Neural progenitor cell (in vitro differentiated cells): Measurements from ENCODE around the gene SMARCD3. TPM values are rescaled to one million over a fixed set of nuclear protein-coding genes. Genes with fewer than 3 reads are reported as not detected.
A peak's percentile ranks its signal among the peaks of the same experiment; 100 is the strongest.

Source experiments
- DNase-seq: peaks from one replicate; pipeline ENCODE4 v3.0.0-alpha.2; 2016; ENCODE audit warnings: low spot score
- H2AFZ ChIP-seq: fragments of 200-600 bp; sonication (generic); replicated peaks from 2 replicates; pipeline ENCODE4 v1.6.1; 2016; ENCODE audit warnings: antibody characterized with exemption
- H3F3A ChIP-seq: fragments of 200-600 bp; sonication (generic); 2 replicates; pipeline ENCODE4 v1.6.1; 2016; ENCODE audit warnings: antibody characterized with exemption, low read depth
- H3K27ac ChIP-seq: fragments of 200-600 bp; sonication (generic); 2 replicates; pipeline ENCODE4 v1.5.1; 2016; ENCODE audit warnings: mild to moderate bottlenecking
- H3K27me3 ChIP-seq: fragments of 200-600 bp; sonication (generic); 2 replicates; pipeline ENCODE4 v1.6.1; 2016; ENCODE audit warnings: mild to moderate bottlenecking, moderate library complexity
- H3K36me3 ChIP-seq: fragments of 200-600 bp; sonication (generic); 2 replicates; pipeline ENCODE4 v1.5.1; 2016
- H3K4me1 ChIP-seq: fragments of 200-600 bp; sonication (generic); 2 replicates; pipeline ENCODE4 v1.6.1; 2016; ENCODE audit warnings: mixed run types
- H3K4me2 ChIP-seq: fragments of 200-600 bp; sonication (generic); 2 replicates; pipeline ENCODE4 v1.6.1; 2016
- H3K4me3 ChIP-seq: fragments of 200-600 bp; sonication (generic); 2 replicates; pipeline ENCODE4 v1.5.1; 2016
- H3K79me2 ChIP-seq: fragments of 200-600 bp; sonication (generic); 2 replicates; pipeline ENCODE4 v1.6.1; 2016; ENCODE audit warnings: low read depth
- H3K9ac ChIP-seq: fragments of 200-600 bp; sonication (generic); 2 replicates; pipeline ENCODE4 v1.6.1; 2016
- H3K9me3 ChIP-seq: fragments of 200-600 bp; sonication (generic); 2 replicates; pipeline ENCODE4 v1.5.1; 2016; ENCODE audit warnings: low read depth
- H4K20me1 ChIP-seq: fragments of 200-600 bp; sonication (generic); 2 replicates; pipeline ENCODE4 v1.6.1; 2016; ENCODE audit warnings: low read depth
- H3K27ac Mint-ChIP-seq: 3 replicates; pipeline ENCODE4 v1.8.0; 2021; ENCODE audit warnings: mixed read lengths
- H3K27me3 Mint-ChIP-seq: 2 replicates; pipeline ENCODE4 v1.8.0; 2022; ENCODE audit warnings: low read depth, mild to moderate bottlenecking, inconsistent platforms, moderate library complexity, mixed read lengths; ENCODE audit not compliant: insufficient read depth
- H3K36me3 Mint-ChIP-seq: 3 replicates; pipeline ENCODE4 v1.8.0; 2021; ENCODE audit warnings: mixed read lengths
- H3K4me1 Mint-ChIP-seq: 3 replicates; pipeline ENCODE4 v1.8.0; 2021; ENCODE audit warnings: mixed read lengths
- H3K4me3 Mint-ChIP-seq: 3 replicates; pipeline ENCODE4 v1.8.0; 2021; ENCODE audit warnings: mild to moderate bottlenecking, moderate library complexity, mixed read lengths
- H3K9me3 Mint-ChIP-seq: 3 replicates; pipeline ENCODE4 v1.8.0; 2020; ENCODE audit warnings: mixed read lengths
- CTCF ChIP-seq: fragments of 200-600 bp; sonication (generic); IDR thresholded peaks from 2 replicates; pipeline ENCODE4 v1.5.1; 2017; ENCODE audit warnings: antibody characterized with exemption, mild to moderate bottlenecking
- EZH2 ChIP-seq: fragments of 200-600 bp; sonication (generic); IDR thresholded peaks from 2 replicates; pipeline ENCODE4 v1.6.1; 2017; ENCODE audit warnings: antibody characterized with exemption, mild to moderate bottlenecking, moderate library complexity
- EZH2phosphoT487 ChIP-seq: fragments of 200-600 bp; sonication (generic); IDR thresholded peaks from 2 replicates; pipeline ENCODE4 v1.6.1; 2017; ENCODE audit warnings: antibody characterized with exemption
- total RNA-seq: library from RNA; depleted of rRNA; stranded (reverse); fragments of >200 nt; gene quantifications from 2 replicates; pipeline ENCODE4 v1.2.3, GENCODE V29; 2015; ENCODE audit warnings: low replicate concordance

SMARCD3 gene
- total RNA-seq, 1 donor from 2014 or later, result 11.0 TPM

GRCh38 chr7:151280388-151281019 lies 32.0 kb upstream of the SMARCD3 start:
- Histone ChIP-seq H3K4me3 (no peak overlapping the region), H3K9me3 (no peaks in the 10 kb centered on the region), H3K4me2 (no peak overlapping the region), H4K20me1 (no peaks in the 10 kb centered on the region), H2AFZ (no peak overlapping the region), H3K36me3 (no peaks in the 10 kb centered on the region), H3F3A (no peaks in the 10 kb centered on the region), H3K79me2 (no peaks in the 10 kb centered on the region), H3K9ac (no peak overlapping the region), H3K4me1 (no peaks in the 10 kb centered on the region), H3K27ac (no peak overlapping the region), H3K27me3 (peaks cover 48% of the 10 kb centered on the region)
- Mint-ChIP-seq H3K4me3 (no peak overlapping the region), H3K4me1 (peaks cover 23% of the 10 kb centered on the region), H3K36me3 (no peaks in the 10 kb centered on the region), H3K27me3 (peaks cover 6% of the 10 kb centered on the region), H3K9me3 (no peaks in the 10 kb centered on the region), H3K27ac (no peak overlapping the region)
- no peak for DNase-seq
- TF ChIP-seq EZH2phosphoT487, result no peak
- TF ChIP-seq CTCF, result no peak
- TF ChIP-seq EZH2, result no peak

GRCh38 chr7:151279868-151280267 lies 31.4 kb upstream of the SMARCD3 start:
- TF ChIP-seq EZH2 (no peak), CTCF (no peak), EZH2phosphoT487 (no peak)
- no peaks in the 10 kb centered on the region for H3K36me3 Mint-ChIP-seq
- no peak overlapping the region for H3K27ac Mint-ChIP-seq

GRCh38 chr7:151278949-151279348 lies 30.5 kb upstream of the SMARCD3 start:
- Mint-ChIP-seq H3K9me3 (no peaks in the 10 kb centered on the region), H3K27me3 (peaks cover 6% of the 10 kb centered on the region), H3K36me3 (no peaks in the 10 kb centered on the region), H3K27ac (no peak overlapping the region), H3K4me1 (peaks cover 30% of the 10 kb centered on the region), H3K4me3 (peak overlapping the region; percentile 6)
- H3K4me2 ChIP-seq, result no peak overlapping the region
- H3K27ac ChIP-seq, result no peak overlapping the region
- H3K9me3 ChIP-seq, result no peaks in the 10 kb centered on the region
- no peak overlapping the region for H2AFZ ChIP-seq
- no peak overlapping the region for H3K9ac ChIP-seq
- no peaks in the 10 kb centered on the region for H3K4me1 ChIP-seq
- no peak overlapping the region for H3K4me3 ChIP-seq
- DNase-seq, result no peak
- TF ChIP-seq CTCF (no peak), EZH2phosphoT487 (no peak), EZH2 (no peak)
- H3K36me3 ChIP-seq, result no peaks in the 10 kb centered on the region
- no peaks in the 10 kb centered on the region for H4K20me1 ChIP-seq
- no peaks in the 10 kb centered on the region for H3K79me2 ChIP-seq
- H3K27me3 ChIP-seq, result peaks cover 35% of the 10 kb centered on the region
- no peaks in the 10 kb centered on the region for H3F3A ChIP-seq

More at GRCh38 chr7:151279868-151280267, 31.4 kb upstream of the SMARCD3 start:
- no peak overlapping the region for H2AFZ ChIP-seq
- Mint-ChIP-seq H3K4me3 (no peak overlapping the region), H3K9me3 (no peaks in the 10 kb centered on the region), H3K27me3 (peaks cover 6% of the 10 kb centered on the region), H3K4me1 (peaks cover 27% of the 10 kb centered on the region)
- peaks cover 44% of the 10 kb centered on the region for H3K27me3 ChIP-seq
- H3K4me1 ChIP-seq, result no peaks in the 10 kb centered on the region
- DNase-seq, result no peak
- no peak overlapping the region for H3K4me3 ChIP-seq
- no peak overlapping the region for H3K4me2 ChIP-seq
- no peaks in the 10 kb centered on the region for H3F3A ChIP-seq
- H4K20me1 ChIP-seq, result no peaks in the 10 kb centered on the region
- H3K9me3 ChIP-seq, result no peaks in the 10 kb centered on the region
- no peaks in the 10 kb centered on the region for H3K79me2 ChIP-seq
- no peak overlapping the region for H3K9ac ChIP-seq
- H3K27ac ChIP-seq, result no peak overlapping the region
- H3K36me3 ChIP-seq, result no peaks in the 10 kb centered on the region
